G401.6 (cell line): ENCODE measurements around the gene MDP1.
"Not testable (repeated sequence)": the region's sequence is repeated elsewhere in the genome, so short reads cannot be mapped to it uniquely, and the experiment has no call there.

Experiments
- FAIRE-seq: peaks from 2 replicates; lab custom pipeline; 2012; peaks lifted over from hg19 to GRCh38; lab: Jason Lieb, UNC

Gene MDP1

DNA sequence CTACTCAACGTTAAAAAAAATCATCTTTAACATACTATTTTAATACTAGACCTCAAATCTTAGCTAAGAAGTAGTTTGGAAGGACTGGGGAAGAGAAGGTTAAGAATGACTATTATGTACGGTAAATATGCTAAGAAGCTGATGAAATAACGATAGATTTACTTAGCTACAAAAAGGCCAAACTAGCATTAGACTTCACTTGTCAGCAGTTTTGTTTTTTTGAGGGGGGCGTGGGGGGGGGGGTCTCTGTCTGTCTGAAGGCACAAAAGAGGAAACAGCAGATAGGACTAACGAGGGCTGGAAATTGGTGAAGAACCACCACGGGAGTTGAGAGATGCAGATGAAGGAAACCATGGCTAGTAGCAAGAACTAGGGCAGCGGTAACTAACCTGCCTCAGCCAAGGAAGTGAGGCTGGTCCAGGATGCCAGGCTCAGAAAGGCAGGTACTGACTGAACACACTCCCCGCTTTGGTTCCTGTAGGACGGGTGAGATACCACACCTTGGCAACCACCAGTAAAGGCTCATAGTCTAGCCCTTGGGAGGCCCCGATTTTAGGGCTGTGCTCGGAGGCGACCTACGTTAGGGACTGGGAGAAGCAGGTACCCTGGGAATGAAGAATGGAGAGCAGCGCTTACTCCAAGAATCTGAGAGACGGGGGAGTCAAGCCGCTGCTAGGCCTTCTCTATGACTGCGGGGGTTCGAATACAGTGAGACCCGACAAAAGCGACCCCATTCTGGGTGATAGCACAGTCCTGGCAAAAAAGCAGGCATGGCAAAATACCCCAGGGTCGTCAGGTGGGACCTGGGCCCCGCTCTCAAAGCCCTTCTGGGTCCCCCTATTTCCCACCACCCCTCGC is 15.6 kb upstream of the MDP1 start:
- no peak for FAIRE-seq

DNA sequence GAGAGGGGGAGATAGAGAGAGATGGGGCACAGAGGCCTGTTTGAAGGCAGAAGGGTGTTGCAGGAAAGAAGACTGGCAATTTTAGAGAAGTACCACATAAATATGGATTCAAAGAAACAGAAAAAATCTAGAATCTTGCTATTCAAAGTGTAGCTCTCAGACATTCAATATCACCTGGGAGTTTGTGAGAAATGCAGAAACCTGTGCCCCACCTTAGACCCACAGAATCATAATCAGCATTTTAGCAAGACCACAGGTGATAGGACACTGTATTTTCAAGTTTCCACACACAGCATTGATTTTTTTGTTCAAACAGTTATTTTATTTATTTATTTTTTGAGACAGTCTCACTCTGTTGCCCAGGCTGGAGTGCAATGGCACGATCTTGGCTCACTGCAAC is 13.0 kb upstream of the MDP1 start:
- FAIRE-seq = no peak

DNA sequence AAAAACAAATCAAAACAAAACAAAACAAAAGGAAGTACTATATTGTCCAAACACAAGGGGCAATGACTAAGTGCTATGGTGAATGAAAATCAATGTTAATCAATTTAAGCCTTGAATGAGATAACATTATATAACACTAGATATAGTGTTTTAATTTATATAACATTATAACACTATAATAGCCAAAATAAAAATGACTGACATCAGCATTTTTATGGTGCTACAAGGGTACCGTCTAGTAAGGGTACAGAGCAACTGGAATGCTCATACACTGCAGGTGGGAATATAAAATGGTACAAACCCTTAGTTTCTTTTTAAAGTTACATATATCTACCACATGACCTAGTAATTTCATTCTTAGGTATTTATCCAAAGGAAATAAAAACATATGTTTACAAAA is 10.6 kb upstream of the MDP1 start:
- peak; percentile 36 for FAIRE-seq

DNA sequence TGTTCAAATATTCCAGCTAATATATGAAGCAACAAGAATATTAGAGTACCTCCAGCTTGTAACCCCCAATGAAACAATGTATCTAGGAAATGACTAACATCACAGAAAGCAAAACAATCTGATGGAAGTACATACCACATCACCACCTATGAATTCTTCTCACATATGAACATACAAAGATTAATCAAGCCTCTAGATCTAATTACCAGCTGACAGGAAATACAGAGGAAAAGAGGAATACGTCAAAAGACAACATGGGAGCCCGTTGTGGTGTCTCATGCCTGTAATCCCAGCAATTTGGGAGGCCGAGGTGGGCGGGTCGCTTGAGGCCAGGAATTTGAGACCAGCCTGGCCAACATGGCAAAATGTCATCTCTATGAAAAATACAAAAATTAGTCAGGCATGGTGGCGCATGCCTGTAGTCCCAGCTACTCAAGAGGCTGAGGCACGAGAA is 8.8 kb upstream of the MDP1 start:
- FAIRE-seq = no peak

DNA sequence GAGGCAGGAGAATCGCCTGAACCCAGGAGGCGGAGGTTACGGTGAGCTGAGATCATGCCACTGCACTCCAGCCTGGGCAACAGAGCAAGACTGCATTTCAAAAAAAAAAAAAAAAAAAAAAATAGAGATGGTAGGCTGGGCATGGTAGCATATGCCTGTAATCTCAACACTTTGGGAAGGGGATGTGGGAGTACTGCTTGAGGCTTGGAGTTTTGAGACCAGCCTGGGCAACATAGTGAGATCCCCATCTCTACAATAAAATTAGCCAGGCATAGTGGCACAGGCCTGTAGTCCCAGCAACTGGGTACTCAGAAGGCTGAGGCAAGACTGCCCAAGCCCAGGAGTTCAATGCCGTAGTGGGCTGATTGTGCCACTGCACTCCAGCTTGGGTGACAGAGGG is 7.1 kb upstream of the MDP1 start:
- not testable (repeated sequence) for FAIRE-seq

DNA sequence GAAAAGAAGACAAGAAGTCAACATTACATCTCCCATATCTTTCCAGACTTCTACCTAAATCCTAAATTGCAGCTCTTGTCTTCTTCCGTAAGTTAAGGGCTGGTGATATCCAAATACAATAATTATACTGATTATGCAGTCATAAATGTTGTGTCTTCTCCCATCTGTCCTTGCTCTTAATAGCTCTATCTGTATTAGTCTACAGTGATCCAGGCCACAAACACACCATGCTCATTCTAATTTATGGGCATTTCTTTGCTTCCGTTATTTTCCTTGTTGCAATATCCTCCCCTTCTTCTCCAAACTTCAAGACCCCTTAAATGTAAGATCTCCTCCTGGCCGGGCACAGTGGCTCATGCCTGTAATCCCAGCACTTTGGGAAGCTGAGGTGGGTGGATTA is 3.7 kb upstream of the MDP1 start:
- FAIRE-seq = no peak

DNA sequence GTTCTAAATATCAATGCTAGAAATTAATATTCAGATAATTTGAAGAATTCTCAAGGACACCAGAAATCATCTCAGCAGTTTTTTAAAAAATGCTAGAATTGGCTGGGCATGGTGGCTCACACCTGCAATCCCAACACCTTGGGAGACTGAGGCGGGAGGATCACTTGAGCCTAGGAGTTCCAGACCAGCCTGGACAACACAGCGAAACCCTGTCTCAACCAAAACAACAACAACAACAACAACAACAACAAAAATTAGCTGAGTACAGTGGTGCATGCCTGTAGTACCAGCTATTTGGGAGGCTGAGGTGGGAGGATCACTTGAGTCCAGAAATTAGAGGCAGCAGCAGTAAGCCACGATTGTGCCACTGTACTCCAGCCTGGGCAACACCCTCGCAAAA is 3.2 kb upstream of the MDP1 start:
- no peak for FAIRE-seq

DNA sequence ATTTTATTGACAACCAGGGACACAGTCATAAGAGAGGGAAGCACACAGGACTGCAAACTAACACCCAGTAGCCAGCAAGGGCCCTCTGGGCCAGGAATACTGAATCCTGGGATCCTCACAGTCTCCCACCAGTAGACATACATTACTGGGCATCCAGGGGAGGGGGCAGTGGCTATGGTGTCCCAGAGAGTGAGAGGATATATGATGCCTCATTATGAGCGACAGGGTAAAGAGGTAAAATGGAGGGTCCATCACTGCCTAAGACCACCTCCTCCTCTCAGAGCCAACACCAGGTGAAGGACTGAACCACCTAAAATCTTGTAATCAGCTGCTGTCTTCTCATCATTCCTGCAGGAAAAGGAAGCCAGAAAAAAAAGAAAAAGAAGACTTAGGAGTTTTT is 1.0 kb upstream of the MDP1 start:
- FAIRE-seq = not testable (repeated sequence)

DNA sequence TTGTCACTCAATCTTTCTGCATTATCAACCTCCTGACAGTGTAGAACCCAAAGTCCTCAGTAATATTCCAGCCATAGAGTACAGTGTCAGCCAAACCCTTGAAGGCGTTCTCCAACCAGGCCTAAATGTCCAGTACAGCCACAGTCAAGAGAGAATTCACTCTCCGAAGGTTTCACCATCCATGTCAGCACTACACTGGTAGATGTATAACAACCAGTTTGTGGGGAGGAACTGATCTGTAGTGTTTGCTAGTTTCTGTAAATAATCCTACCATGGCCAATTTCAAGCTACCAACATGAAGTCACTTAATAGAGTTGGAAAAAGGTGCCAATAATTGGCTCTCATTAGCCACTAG is 456 bp upstream of the MDP1 start:
- no peak for FAIRE-seq

DNA sequence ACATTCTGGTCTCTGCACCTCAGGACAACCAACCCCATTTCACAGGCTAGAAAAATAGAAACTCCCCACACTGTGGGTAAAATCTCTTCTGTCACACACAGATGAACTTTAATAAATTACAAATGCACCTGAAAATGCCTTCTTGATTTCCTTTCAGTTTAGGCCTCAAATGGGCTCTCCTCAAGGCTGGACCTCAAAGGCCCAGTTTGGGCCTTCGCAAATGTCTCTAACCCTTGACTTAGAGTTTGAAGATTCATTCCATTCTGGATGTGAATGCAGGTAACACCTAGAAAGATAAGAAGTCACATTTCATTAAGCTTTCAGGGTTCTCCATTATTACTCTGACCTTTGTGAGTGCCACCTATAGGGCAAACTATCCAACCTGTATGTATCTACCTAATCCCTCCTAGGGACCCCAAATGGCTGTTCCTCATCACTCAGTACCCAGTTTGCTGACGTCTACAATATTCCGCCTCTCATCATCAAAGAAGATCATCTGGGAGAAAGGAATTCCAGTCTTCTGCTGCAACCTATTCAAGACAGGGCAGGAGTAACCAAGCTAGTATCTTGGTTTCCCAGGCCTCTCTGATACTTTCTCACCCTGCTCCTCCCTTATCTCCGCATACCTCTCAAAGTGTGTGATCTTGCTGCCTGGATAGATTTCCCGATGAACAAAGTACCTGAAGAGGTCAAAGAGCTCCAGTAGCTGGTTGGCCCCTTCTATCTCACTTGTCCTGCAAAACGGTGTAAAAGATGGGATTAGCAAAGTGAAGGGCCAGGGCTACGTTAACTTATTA is 1.8 kb downstream of the MDP1 start:
- no peak for FAIRE-seq

DNA sequence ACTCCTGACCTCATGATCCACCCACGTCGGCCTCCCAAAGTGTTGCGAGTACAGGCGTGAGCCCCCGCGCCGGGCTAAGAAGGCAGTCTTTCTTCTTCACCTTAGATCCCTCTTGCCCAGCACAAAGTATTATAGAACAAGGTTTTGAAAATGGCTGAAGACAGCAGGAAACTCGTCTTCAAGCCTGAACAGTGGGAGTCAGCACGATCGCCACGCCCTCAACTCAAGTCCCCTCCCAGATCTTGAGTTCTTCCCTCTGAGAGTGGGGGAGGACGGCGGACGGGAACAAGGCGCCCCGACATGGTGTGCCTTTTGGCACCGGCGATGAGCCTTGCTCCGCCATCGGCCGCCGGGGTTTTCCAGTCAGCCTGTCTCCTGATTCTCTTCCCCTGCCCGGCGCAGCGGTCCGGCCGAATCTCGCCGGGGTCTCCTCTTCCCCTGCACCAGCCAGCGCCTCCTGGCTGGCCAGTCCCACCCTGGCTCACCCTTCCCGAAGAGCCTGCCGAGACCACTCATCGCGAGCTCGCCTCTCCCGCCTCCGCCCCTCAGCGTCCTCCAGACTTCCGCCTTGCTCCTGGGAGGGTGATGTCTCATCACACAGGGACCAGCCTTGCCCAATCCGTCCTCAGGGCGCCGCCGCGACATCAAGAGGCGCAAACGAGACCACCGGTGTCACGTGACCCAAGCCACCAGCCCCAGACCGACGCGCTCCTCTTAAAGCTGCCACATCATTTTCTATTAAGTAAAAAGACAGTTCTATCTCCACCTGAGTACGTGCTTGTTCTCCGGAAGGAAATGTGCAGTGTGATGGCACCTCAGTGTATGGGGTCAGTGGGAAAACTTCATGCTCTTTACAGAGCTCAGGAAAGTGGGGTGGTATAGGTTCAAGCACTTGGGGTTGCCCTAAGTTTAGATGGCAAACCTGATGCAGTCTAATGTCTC is 2.7 kb downstream of the MDP1 start, which contains the start of gene CHMP4A:
TSS of gene CHMP4A (minus strand) at position 565 of the 942 bp plus-strand sequence. CDS start at position 516, 49 bp downstream.
- FAIRE-seq = peak; percentile 93

DNA sequence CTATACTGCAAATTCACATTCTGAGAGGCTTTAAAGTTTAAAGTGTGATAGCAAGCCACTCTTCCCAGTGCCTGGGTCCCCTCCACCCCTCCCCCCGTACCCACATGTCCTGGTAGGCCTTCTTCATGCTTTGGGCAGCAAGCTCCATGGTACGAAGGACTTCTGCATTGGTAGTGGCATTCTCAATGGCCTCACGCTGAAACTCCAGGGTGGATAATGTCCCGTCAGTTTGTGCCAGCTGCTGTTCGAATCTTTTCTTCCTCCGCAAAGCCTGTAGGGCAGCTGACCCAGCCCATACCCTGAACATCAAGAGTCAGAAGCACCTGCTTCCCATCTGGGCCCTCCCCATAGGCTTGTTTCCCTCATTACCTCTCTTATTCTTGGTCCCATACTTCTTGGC is 4.6 kb downstream of the MDP1 start:
- FAIRE-seq = no peak

DNA sequence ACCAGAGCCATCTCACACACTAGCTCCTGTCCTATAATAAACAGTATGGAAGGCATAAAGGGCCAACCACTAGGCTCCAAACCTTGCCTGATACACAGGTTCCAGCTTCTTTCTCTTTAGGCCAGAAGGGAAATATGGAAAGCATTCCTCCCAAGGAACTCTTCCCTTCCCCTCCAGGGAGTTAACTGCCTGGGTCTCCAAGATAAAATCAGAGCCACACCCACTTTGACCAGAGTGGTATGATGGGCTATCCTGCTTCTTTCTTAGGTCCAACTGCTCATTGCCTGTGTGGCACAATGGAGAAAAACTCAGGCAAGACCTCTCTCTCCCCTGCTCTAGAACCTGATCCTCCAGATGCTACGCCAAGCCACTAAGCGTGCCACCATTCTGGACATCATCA is 8.2 kb downstream of the MDP1 start:
- no peak for FAIRE-seq

DNA sequence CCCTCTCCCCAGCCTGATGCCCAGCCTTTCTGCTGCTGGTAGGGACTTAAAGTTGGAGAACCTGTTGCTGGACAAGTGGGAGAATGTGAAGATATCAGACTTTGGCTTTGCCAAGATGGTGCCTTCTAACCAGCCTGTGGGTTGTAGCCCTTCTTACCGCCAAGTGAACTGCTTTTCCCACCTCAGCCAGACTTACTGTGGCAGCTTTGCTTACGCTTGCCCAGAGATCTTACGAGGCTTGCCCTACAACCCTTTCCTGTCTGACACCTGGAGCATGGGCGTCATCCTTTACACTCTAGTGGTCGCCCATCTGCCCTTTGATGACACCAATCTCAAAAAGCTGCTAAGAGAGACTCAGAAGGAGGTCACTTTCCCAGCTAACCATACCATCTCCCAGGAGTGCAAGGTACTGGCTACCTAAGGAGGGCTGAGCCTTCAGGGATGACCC is 8.7 kb downstream of the MDP1 start:
- FAIRE-seq = no peak

DNA sequence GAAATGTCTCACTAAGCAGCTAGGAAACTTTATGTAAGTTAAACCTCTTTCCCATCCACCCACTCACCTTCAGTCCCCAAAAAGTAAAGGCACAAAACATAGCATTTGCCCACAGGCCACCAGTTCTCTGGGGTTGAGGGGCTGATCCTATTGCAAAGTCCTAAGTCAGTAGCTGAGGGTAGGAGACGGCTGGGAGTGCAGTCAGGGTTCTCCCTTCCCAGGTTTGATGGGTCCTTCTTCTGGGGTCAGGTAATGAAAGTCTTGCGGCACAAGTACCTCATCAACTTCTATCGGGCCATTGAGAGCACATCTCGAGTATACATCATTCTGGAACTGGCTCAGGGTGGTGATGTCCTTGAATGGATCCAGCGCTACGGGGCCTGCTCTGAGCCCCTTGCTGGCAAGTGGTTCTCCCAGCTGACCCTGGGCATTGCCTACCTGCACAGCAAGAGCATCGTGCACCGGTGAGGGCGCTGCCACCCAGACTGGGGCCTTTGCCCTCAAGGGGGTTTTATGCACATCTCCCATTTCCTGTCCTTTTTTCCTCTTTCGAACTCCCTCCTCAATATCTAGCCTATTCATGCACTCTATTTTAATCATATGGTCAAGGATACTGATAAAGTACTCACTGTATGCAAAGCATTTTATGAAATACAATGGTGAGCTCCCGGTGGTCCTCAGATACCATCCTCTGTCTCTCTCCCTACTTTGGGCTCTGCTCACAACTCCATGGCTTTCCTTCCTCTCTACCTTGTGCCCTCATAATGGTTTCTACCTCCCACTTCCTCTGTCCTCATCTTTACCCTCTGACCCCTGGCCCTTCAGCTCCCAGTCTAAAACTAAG is 9.4 kb downstream of the MDP1 start:
- FAIRE-seq = no peak

DNA sequence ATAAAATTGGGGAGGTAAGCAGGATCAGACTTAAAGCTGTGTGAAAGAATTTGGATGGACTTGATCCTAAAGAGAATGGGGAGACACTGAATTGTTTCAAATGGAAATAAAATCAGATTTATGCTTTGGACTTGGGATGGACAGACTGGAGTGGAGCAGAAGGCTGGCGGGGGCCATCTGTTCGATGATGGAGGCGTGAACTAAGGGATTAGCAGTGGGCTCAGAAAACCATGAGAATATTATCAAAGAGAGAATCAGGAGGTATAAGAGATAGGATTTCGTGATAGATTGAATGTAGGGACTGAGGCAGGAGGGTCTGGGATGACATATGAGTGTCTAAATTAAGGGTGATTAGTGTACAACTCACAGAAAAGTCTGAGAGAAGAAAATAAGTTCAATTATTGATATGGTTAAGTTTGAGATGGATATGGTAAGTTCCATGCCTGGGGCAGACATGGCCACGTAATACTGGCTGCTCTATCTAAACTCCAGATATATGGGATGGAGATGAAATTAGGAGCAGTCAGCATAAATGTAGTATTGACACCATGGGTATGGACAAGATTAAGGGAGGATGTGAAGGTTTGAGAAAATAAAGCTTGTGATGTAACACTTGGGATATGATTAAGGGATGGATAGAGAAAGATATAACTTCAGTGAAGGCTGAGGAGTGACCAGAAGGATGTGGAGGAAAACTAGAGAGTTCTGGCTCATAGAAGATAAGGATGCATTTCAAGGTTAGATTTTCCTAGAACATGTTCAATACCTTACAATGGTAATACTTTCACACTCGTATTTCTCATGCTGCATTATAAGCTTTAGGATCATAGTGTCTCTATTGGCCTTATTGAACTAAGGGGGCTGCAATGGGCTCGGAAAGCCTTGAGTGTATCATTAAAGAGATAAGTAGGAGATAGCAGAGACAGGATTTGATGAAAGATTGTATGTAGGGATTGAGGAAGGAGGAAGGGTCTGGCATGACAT is 11.4 kb downstream of the MDP1 start:
- FAIRE-seq = no peak

DNA sequence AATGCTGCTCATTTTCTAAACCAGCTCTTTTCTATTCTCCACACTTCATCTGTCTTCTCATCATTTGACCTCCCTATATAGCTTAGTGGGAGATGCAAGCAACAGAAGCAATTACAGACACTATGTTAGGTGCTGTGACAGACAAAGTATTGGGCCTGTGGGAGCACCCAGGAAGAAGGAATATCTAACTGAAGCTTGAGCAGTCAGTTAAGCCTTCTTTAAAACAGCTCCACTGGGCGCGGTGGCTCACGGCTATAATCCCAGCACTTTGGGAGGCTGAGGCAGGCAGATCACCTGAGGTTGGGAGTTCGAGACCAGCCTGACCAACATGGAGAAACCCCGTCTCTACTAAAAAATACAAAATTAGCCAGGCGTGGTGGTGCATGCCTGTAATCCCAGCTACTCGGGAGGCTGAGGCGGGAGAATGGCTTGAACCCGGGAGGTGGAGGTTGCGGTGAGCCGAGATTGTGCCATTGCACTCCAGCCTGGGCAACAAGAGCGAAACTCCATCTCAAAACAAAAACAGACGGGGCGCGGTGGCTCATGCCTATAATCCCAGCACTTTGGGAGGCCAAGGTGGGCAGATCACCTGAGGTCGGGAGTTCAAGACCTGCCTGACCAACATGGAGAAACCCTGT is 12.5 kb downstream of the MDP1 start:
- FAIRE-seq = not testable (repeated sequence)

DNA sequence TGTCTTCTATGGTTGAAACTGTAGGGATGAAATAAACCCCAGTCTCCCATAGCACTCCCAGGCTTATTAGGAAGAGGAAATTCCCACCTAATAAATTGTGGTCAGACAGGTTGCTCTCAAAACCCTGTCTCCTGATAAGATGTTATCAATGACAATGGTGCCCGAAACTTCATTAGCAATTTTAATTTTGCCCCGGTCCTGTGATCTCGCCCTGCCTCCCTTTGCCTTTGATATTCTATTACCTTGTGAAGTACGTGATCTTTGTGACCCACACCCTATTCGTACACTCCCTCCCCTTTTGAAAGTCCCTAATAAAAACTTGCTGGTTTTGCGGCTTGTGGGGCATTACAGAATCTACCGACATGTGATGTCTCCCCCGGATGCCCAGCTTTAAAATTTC is 13.3 kb downstream of the MDP1 start:
- not testable (repeated sequence) for FAIRE-seq

DNA sequence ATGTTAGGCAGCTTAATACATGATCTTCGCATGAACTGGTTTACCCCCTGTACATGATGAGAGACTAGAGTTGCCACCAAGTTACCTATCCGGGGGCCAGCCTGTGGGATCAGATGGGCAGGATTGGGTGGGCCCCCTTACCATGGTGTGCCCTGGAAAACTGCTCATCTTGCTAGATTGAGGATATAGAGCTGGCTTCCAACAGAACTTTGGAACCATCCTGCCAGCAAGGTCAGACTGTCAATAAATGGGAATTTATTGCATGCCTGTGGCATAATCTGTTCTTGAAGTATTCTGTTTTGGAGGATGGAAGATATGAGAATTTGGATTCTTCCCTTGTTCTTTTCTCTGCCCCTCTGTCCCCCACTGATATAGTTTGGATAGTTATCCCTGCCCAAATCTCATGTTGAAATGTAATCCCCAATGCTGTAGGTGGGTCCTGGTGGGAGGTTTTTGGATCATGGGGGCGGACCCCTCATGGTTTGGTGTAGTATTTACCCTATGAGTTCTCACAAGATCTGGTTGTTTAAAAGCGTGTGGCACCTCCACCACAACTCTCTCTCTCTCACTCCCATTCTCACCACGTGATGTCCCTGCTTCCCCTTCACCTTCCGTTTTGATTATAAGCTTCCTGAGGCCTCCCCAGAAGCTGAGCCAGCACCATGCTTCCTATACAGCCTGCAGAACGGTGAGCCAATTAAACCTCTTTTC is 16.9 kb downstream of the MDP1 start:
- no peak for FAIRE-seq
